Measurements from ENCODE around the gene RBKS.
"Not testable (repeated sequence)": the region's sequence is repeated elsewhere in the genome, so short reads cannot be mapped to it uniquely, and the experiment has no call there.

Gene RBKS

DNA sequence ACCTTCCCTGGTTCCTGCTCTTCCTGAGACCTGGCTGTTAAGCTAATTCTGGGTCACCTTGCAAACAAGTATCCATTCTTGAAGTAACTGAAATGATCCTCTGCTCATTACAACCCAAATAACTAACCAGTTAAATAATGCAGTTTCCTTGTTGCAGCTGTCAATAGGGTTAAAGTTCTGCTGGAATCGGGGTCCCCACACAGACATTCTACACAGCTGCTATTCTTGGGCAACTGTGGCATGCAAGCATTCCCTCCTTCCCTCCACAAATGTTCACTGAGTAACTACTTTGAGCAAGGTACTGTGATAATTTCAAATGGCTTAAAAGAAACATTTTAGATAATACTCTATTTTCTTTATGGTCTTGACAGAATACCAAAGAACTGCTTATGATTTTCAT is 17.1 kb downstream of the RBKS start:
- ChIA-PET POLR2A (no interaction called here), CTCF (interaction anchor here (1.0 kb wide), 1 partner anchor 9 kb away, joined by 3 read pairs; no protein-coding TSS in a partner anchor)
- DNase-seq (ENCODE audit: low read depth, low spot score): no peak
- TF ChIP-seq, protein P1, sequence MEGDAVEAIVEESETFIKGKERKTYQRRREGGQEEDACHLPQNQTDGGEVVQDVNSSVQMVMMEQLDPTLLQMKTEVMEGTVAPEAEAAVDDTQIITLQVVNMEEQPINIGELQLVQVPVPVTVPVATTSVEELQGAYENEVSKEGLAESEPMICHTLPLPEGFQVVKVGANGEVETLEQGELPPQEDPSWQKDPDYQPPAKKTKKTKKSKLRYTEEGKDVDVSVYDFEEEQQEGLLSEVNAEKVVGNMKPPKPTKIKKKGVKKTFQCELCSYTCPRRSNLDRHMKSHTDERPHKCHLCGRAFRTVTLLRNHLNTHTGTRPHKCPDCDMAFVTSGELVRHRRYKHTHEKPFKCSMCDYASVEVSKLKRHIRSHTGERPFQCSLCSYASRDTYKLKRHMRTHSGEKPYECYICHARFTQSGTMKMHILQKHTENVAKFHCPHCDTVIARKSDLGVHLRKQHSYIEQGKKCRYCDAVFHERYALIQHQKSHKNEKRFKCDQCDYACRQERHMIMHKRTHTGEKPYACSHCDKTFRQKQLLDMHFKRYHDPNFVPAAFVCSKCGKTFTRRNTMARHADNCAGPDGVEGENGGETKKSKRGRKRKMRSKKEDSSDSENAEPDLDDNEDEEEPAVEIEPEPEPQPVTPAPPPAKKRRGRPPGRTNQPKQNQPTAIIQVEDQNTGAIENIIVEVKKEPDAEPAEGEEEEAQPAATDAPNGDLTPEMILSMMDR (IDR thresholded peaks at IDR 0.05; ENCODE audit: insufficient read depth, low read length, missing control alignments): no peak
- no peak overlapping the region for H3K4me3 ChIP-seq (ENCODE audit: low read depth, low read length)

DNA sequence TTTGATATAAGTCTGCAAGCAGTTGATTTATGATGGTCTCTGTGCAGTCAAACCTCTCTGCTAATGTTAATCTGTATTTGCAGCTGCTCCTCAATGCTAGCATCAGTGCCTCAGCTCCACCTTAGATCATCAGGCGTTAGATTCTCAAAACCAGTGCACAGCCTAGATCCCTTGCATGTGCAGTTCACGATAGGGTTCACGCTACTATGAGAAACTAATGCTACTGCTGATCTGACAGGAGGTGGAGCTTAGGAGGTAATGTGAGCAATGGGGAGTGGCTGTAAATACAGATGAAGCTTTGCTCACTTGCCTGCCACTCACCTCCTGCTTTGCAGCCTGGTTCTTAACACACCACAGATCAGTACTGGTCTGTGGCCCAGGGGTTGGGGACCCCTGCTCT is 18.4 kb downstream of the RBKS start:
- TF ChIP-seq, protein P1 (IDR thresholded peaks at IDR 0.05; ENCODE audit: insufficient read depth, low read length, missing control alignments): no peak
- DNase-seq (ENCODE audit: low read depth, low spot score): no peak
- no peak overlapping the region for H3K4me3 ChIP-seq (ENCODE audit: low read depth, low read length)
- POLR2A ChIA-PET: no interaction called here
- CTCF ChIA-PET: interaction anchor here (1.1 kb wide), 1 partner anchor 8 kb away, joined by 3 read pairs; no protein-coding TSS in a partner anchor

DNA sequence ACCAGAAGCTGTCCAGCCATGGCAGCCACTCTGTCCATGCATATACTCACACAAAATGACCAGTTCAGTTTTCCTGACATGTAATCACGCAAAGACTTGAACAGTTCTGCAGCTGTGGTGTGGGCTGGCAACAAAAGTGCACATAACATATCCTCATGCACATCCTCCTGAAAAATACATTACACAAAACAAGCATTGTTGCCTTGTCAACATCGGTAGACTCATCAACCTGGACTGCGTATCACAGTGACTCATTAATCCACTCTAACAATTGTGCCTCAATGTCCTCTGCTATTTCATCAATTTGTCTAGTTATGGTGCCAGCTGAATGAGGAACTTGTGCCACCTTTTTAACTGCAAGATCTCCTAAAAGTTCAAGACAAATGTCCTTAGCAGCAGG is 19.5 kb downstream of the RBKS start:
- no peak for DNase-seq (ENCODE audit: low read depth, low spot score)
- POLR2A ChIA-PET: no interaction called here
- CTCF ChIA-PET: interaction anchor here (1.1 to 1.3 kb wide), 2 partner anchors 9 to 16 kb away, joined by 3 read pairs; no protein-coding TSS in a partner anchor
- H3K4me3 ChIP-seq (ENCODE audit: low read depth, low read length): no peak overlapping the region
- TF ChIP-seq, protein P1 (IDR thresholded peaks at IDR 0.05; ENCODE audit: insufficient read depth, low read length, missing control alignments): no peak

DNA sequence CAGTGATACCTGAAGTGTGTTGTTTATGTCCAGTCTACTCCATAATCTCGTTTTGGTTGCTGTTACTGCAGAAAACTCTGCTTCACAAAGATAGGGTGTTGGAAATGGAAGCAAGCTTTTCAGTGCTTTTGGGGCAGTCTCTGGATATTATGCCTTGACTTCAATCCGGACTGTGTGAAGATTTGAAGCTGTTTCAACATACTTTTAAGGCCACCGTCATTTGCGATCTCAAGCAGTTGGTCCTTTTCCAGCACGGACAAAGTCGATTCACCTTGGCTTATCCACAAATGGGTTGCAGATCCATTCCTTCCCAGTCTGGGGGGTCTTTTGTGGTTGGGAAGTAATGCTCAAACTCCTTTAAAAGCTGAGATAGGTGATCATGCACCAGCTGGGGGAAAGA is 20.4 kb downstream of the RBKS start:
- H3K4me3 ChIP-seq (ENCODE audit: low read depth, low read length): no peak overlapping the region
- ChIA-PET POLR2A (no interaction called here), CTCF (no interaction called here)
- TF ChIP-seq, protein P1 (IDR thresholded peaks at IDR 0.05; ENCODE audit: insufficient read depth, low read length, missing control alignments): no peak
- no peak for DNase-seq (ENCODE audit: low read depth, low spot score)

DNA sequence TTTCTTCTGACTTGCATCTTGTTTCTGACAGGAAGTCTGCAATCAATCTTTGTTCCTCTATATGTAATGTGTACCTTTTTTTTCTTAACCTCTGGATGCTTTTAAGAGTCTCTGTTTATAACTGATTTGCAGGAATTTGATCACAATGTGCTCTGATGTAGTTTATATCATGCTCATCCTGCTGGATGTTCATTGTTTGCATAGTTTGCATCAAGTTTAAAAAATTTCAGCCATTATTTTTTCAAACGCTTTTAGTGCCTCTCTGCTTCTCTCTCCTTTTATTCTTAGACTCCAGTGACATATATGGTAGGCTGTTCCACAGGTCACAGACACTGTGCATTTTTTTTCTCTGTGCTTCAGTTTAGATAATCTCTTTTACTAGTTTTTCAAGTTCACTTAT is 23.9 kb downstream of the RBKS start:
- no peak overlapping the region for H3K4me3 ChIP-seq (ENCODE audit: low read depth, low read length)
- DNase-seq (ENCODE audit: low read depth, low spot score): no peak
- TF ChIP-seq, protein P1 (IDR thresholded peaks at IDR 0.05; ENCODE audit: insufficient read depth, low read length, missing control alignments): no peak
- CTCF ChIA-PET: no interaction called here
- POLR2A ChIA-PET: no interaction called here

DNA sequence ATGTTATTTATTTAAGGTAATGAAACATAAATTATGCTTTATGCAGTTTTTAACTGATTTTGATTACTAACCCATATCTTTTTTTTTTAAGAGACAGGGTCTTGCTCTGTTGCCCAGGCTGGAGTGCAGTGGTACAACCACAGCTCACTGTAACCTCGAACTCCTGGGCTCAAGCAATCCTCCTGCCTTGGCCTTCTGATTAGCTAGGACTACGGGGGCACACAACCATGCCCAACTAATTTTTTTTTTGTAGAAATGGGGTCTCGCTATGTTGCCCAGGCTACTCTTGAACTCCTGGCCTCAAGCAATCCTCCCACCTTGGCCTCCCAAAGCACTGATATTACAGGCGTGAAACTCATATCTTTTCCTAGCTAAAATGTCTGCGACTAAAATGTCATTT is 26.2 kb downstream of the RBKS start:
- H3K4me3 ChIP-seq (ENCODE audit: low read depth, low read length); POLR2A ChIA-PET; DNase-seq (ENCODE audit: low read depth, low spot score): not testable (repeated sequence)
- CTCF ChIA-PET: interaction anchor here (1.1 kb wide), 1 partner anchor 42 kb away, joined by 3 read pairs; no protein-coding TSS in a partner anchor

DNA sequence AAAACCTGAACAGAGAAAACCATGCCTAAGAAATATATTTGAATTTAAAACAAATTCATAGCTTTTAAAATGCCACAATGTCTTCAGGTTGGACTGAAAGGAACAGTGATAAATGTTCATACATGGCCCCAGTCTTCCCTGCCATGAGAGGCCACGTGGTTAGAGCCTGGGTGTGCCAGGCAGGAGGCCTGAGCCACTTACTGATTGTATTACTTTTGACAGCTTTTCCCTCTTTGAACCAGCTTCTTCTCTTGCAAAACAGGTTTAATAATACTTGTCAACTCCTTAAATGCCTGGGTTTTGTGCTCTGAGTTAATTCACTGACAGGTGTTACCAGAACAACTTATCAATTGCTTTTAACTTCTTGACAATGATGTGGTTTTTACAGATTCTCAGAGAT is 27.0 kb downstream of the RBKS start:
- H3K4me3 ChIP-seq (ENCODE audit: low read depth, low read length): no peak overlapping the region
- no peak for DNase-seq (ENCODE audit: low read depth, low spot score)
- TF ChIP-seq, protein P1 (IDR thresholded peaks at IDR 0.05; ENCODE audit: insufficient read depth, low read length, missing control alignments): no peak
- ChIA-PET POLR2A (no interaction called here), CTCF (interaction anchor here (1.1 kb wide), 1 partner anchor 42 kb away, joined by 3 read pairs; no protein-coding TSS in a partner anchor)

Measured in AG04449 (cell line).